Measurements from ENCODE around the gene CAPS.

DNA sequence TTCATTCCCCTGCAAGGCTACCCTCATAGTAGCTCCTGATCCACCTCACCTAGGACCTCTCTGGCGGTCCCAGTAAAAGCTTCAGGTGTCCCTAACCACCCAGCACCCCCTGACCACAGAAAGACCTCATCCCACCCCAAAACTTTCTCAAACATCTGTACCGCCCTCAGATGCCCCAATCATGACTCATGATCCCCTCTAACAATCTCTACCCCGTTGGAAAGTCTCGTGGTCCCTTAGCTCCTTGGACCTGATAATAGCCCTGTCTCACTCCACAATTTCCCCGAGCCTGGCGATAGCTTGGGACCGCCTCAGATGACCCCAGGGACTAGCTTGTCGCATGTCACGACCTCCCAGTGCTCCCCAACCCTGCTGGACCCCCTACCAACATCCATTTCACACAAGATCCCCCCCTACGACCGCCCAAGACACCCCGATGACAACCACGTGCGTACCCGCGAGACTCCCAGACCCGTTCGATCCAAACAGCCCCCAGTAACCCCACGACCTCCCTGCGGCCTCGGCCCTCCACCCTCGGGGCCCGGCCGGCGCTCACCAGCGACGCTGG lies 10.9 kb upstream of the CAPS start:
- TF ChIP-seq, protein P1, sequence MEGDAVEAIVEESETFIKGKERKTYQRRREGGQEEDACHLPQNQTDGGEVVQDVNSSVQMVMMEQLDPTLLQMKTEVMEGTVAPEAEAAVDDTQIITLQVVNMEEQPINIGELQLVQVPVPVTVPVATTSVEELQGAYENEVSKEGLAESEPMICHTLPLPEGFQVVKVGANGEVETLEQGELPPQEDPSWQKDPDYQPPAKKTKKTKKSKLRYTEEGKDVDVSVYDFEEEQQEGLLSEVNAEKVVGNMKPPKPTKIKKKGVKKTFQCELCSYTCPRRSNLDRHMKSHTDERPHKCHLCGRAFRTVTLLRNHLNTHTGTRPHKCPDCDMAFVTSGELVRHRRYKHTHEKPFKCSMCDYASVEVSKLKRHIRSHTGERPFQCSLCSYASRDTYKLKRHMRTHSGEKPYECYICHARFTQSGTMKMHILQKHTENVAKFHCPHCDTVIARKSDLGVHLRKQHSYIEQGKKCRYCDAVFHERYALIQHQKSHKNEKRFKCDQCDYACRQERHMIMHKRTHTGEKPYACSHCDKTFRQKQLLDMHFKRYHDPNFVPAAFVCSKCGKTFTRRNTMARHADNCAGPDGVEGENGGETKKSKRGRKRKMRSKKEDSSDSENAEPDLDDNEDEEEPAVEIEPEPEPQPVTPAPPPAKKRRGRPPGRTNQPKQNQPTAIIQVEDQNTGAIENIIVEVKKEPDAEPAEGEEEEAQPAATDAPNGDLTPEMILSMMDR (conservative IDR thresholded peaks at IDR 0.05), result no peak
- TF ChIP-seq ZFX (IDR thresholded peaks at IDR 0.05), result no peak
